Osteoblast (primary cell): ENCODE data around the gene MCTP2. TPM values are rescaled to one million over a fixed set of nuclear protein-coding genes. Genes with fewer than 3 reads are reported as not detected.

Experiments
- DNase-seq: peaks from one replicate; pipeline ENCODE4 v3.0.0; 2011; ENCODE audit warnings: low spot score, mixed read lengths; ENCODE audit not compliant: insufficient read length; ENCODE audit errors: missing footprints
- H2AFZ ChIP-seq: 2 replicates; pipeline ENCODE4 v1.6.0; 2011; ENCODE audit warnings: mild to moderate bottlenecking, low read length
- H3K27ac ChIP-seq: 2 replicates; pipeline ENCODE4 v1.5.1; 2011; ENCODE audit warnings: mild to moderate bottlenecking, low read depth, low read length, moderate library complexity
- H3K27me3 ChIP-seq: 2 replicates; pipeline ENCODE4 v1.6.0; 2012; ENCODE audit warnings: mild to moderate bottlenecking, control low read depth, inconsistent platforms, low read length, moderate library complexity; ENCODE audit not compliant: insufficient read depth
- H3K36me3 ChIP-seq: 2 replicates; pipeline ENCODE4 v1.5.1; 2011; ENCODE audit warnings: mild to moderate bottlenecking, low read length, control low read depth, moderate library complexity; ENCODE audit not compliant: insufficient read depth
- H3K4me1 ChIP-seq: 2 replicates; pipeline ENCODE4 v1.5.1; 2011; ENCODE audit warnings: mild to moderate bottlenecking, low read length, control low read depth, moderate library complexity; ENCODE audit not compliant: insufficient read depth
- H3K4me2 ChIP-seq: 2 replicates; pipeline ENCODE4 v1.6.0; 2011; ENCODE audit warnings: mild to moderate bottlenecking, low read length; ENCODE audit not compliant: insufficient read depth
- H3K4me3 ChIP-seq: fragments of 200-600 bp; sonication (generic); 3 replicates; pipeline ENCODE4 v1.5.1; 2012; ENCODE audit warnings: mild to moderate bottlenecking, low read length, inconsistent platforms; ENCODE audit not compliant: insufficient read depth
- H3K79me2 ChIP-seq: 2 replicates; pipeline ENCODE4 v1.6.0; 2012; ENCODE audit warnings: mild to moderate bottlenecking, low read length, control low read depth, inconsistent platforms; ENCODE audit not compliant: insufficient read depth
- H3K9me3 ChIP-seq: 2 replicates; pipeline ENCODE4 v1.5.1; 2011; ENCODE audit warnings: low read depth, low read length, control low read depth
- H4K20me1 ChIP-seq: 2 replicates; pipeline ENCODE4 v1.6.0; 2012; ENCODE audit warnings: mild to moderate bottlenecking, low read length, control low read depth; ENCODE audit not compliant: insufficient read depth
- total RNA-seq: library from RNA; depleted of rRNA; stranded (reverse); fragments of >200 nt; gene quantifications from 2 replicates; pipeline ENCODE4 v1.2.3, GENCODE V29; 2012
- TF ChIP-seq, protein P1 (sequence below): IDR thresholded peaks from 2 replicates; pipeline ENCODE4 v1.5.1; 2011; ENCODE audit warnings: mild to moderate bottlenecking, low read depth, low read length, moderate library complexity; ENCODE audit errors: extremely low read depth

MCTP2 gene
- total RNA-seq: 16.3 and 18.6 TPM in 2 replicates

DNA sequence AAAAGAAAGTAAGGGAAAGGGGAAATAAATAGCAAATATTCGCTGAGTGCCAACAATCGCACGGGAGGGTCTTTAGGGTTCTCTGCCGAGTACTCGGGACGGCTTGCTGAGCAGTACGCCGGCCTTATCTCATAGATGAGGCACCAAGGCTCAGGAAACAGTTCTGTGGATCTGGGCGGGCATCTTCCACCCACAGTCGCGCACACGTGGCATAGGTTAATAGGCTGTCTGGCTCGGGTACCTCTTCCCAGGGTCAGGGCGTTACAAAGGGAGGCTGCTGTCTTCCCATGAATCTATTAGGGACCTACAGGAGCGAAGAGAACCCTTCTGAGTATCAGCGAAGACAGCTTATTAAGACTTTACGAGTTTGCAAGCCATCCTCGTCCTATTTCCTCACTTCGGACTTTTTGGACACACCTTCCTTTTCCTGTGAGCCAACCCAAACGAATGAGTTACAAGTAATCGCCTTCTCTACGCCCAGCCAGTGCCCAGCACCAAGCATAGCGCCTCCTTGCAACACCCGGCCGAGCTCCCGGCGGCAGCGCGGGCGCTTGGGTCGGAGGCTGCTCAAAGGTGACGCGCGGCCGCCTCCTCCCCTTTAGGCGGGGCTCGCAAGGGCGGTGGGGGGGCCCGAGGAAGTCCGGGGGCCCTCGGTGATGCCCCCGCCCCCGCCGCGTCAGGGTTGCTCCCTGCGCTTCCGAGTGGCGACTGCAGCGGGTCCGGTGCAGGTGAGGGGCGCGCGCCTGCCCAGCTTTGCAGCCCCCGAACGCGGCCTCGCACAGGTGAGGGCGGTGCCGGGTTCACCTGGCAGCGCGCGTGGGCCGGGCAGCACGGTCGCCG lies at the start of gene MCTP2:
Gene MCTP2 (plus strand): TSS at position 679 of the 840 bp plus-strand sequence. CDS start 66,705 bp downstream, outside the sequence.
- Histone ChIP-seq H4K20me1 (no peaks in the 10 kb centered on the region), H3K4me2 (peak within 1 kb of the TSS; percentile 78), H3K27me3 (no peaks in the 10 kb centered on the region), H3K27ac (peak within 1 kb of the TSS; percentile 44), H3K9me3 (no peaks in the 10 kb centered on the region), H3K4me3 (peak within 1 kb of the TSS; percentile 64), H2AFZ (peak within 1 kb of the TSS; percentile 84), H3K4me1 (no peaks in the 10 kb centered on the region), H3K79me2 (no peaks in the 10 kb centered on the region), H3K36me3 (no peaks in the 10 kb centered on the region)
- DNase-seq: peak; percentile 64
- TF ChIP-seq, protein P1, sequence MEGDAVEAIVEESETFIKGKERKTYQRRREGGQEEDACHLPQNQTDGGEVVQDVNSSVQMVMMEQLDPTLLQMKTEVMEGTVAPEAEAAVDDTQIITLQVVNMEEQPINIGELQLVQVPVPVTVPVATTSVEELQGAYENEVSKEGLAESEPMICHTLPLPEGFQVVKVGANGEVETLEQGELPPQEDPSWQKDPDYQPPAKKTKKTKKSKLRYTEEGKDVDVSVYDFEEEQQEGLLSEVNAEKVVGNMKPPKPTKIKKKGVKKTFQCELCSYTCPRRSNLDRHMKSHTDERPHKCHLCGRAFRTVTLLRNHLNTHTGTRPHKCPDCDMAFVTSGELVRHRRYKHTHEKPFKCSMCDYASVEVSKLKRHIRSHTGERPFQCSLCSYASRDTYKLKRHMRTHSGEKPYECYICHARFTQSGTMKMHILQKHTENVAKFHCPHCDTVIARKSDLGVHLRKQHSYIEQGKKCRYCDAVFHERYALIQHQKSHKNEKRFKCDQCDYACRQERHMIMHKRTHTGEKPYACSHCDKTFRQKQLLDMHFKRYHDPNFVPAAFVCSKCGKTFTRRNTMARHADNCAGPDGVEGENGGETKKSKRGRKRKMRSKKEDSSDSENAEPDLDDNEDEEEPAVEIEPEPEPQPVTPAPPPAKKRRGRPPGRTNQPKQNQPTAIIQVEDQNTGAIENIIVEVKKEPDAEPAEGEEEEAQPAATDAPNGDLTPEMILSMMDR: no peak

- Histone ChIP-seq H3K4me3 (no peak overlapping the region), H4K20me1 (no peaks in the 10 kb centered on the region), H3K4me2 (no peak overlapping the region), H2AFZ (no peak overlapping the region), H3K4me1 (no peaks in the 10 kb centered on the region), H3K9me3 (peaks cover 3% of the 10 kb centered on the region), H3K36me3 (no peaks in the 10 kb centered on the region), H3K27ac (no peak overlapping the region), H3K27me3 (no peaks in the 10 kb centered on the region), H3K79me2 (no peaks in the 10 kb centered on the region)
- DNase-seq: no peak
- TF ChIP-seq, protein P1: no peak
Observed at GRCh38 chr15:94182883-94183282, 48.5 kb upstream of the MCTP2 start.

- Histone ChIP-seq H3K9me3 (peaks cover 3% of the 10 kb centered on the region), H3K79me2 (no peaks in the 10 kb centered on the region), H3K4me3 (no peak overlapping the region), H3K27ac (no peak overlapping the region), H3K36me3 (no peaks in the 10 kb centered on the region), H2AFZ (no peak overlapping the region), H4K20me1 (no peaks in the 10 kb centered on the region), H3K4me1 (no peaks in the 10 kb centered on the region), H3K27me3 (no peaks in the 10 kb centered on the region), H3K4me2 (no peak overlapping the region)
- TF ChIP-seq, protein P1: no peak
- no peak for DNase-seq
Observed at GRCh38 chr15:94185547-94186236, 45.7 kb upstream of the MCTP2 start.

- no peaks in the 10 kb centered on the region for H3K79me2 ChIP-seq
- H3K27ac ChIP-seq: no peak overlapping the region
- DNase-seq: no peak
- no peak overlapping the region for H3K4me3 ChIP-seq
- H3K27me3 ChIP-seq: no peaks in the 10 kb centered on the region
- H2AFZ ChIP-seq: no peak overlapping the region
- no peaks in the 10 kb centered on the region for H3K4me1 ChIP-seq
- TF ChIP-seq, protein P1: no peak
- H4K20me1 ChIP-seq: no peaks in the 10 kb centered on the region
- no peak overlapping the region for H3K4me2 ChIP-seq
- peaks cover 3% of the 10 kb centered on the region for H3K9me3 ChIP-seq
- no peaks in the 10 kb centered on the region for H3K36me3 ChIP-seq
Observed at GRCh38 chr15:94186770-94187331, 44.5 kb upstream of the MCTP2 start.
